Smooth muscle cell of the umbilical artery (primary cell): Measurements from ENCODE around the gene TMEM240. TPM values are rescaled to one million over a fixed set of nuclear protein-coding genes. Genes with fewer than 3 reads are reported as not detected.

Experiments used
- total RNA-seq: library from RNA; depleted of rRNA; stranded (reverse); fragments of >200 nt; gene quantifications from 2 replicates; pipeline ENCODE4 v1.2.3, GENCODE V29; 2014

TMEM240 gene
- total RNA-seq, result 2.4 and 2.9 TPM in 2 replicates

DNA sequence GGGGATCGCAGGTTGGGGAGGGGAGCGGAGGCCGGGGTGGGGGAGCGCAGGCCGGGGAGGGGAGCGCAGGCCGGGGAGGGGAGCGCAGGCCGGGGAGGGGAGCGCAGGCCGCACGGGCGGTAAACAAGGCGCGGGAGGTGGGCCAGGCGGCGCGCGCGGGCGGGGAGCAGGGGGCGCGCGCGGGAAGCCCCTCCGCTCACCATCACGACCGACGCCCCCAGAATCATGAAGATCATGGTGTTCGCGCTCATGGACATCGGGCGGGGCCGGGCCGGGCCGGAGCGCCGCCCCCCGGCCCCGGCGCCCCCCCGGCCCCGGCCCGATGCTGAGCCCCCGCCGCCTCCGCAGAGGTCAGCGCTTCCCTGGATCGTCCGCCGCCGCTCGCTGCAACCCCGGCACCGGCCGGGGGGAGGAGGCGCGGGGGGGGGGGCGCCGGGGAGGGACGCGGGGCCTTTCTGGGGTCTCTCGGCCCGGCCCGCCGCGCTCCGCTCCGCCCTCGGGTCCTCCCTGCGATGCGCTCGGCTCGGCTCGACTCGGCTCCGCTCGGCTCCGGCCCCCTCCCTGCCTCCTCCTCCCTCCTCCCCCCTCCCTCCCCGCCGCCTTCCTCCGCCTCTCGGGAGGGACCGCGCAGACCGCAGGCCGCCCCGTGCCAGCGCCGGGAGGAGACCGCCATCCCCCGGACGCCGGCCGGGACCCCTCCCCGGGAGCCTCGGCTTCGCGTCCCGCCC is at the start of gene TMEM240:
Gene TMEM240 (minus strand): TSS at position 535 of the 728 bp plus-strand sequence. CDS start 278 bp downstream, at position 257.

GRCh38 chr1:1574721-1575537 is 34.5 kb upstream of the TMEM240 start, which contains the start of gene SSU72:
Gene SSU72, minus strand, starts transcription at chr1:1574863. Its CDS starts 306 bp downstream, at chr1:1574557.

GRCh38 chr1:1511533-1512285 is 28.7 kb downstream of the TMEM240 start, which contains the start of gene ATAD3A:
Gene ATAD3A, plus strand, starts transcription at chr1:1512162. Its CDS starts 107 bp downstream, at chr1:1512269.

Other genes starting within 250 kb of the TMEM240 start
- gene ACAP3, start 232.7 kb downstream of the TMEM240 start, total RNA-seq, result 52.6 and 71.8 TPM in 2 replicates
- gene PUSL1, start 232.0 kb downstream of the TMEM240 start, total RNA-seq, result 16.9 and 17.8 TPM in 2 replicates
- 41.9 and 59.4 TPM in 2 replicates for gene INTS11, start 216.0 kb downstream of the TMEM240 start, total RNA-seq
- gene CPTP, start 215.8 kb downstream of the TMEM240 start, total RNA-seq, result 8.0 and 12.5 TPM in 2 replicates
- gene TAS1R3, start 209.3 kb downstream of the TMEM240 start, total RNA-seq, result 0.23 and 0.30 TPM in 2 replicates
- gene DVL1, start 191.2 kb downstream of the TMEM240 start, total RNA-seq, result 65.0 and 105 TPM in 2 replicates
- 172 and 187 TPM in 2 replicates for gene MXRA8, start 182.1 kb downstream of the TMEM240 start, total RNA-seq
- gene AURKAIP1, start 165.4 kb downstream of the TMEM240 start, total RNA-seq, result 52.6 and 85.8 TPM in 2 replicates
- gene CCNL2, start 141.3 kb downstream of the TMEM240 start, total RNA-seq, result 189 and 195 TPM in 2 replicates
- 53.1 and 68.6 TPM in 2 replicates for gene MRPL20, start 133.3 kb downstream of the TMEM240 start, total RNA-seq
- gene ANKRD65, start 119.3 kb downstream of the TMEM240 start, total RNA-seq, result 0.18 and 0.30 TPM in 2 replicates
- gene VWA1, start 104.9 kb downstream of the TMEM240 start, total RNA-seq, result 10.4 and 13.1 TPM in 2 replicates
- gene ATAD3C, start 90.9 kb downstream of the TMEM240 start, total RNA-seq, result 0.09 TPM in 1 of 2 replicates, not detected in the other
- gene ATAD3B, start 68.9 kb downstream of the TMEM240 start, total RNA-seq, result 13.7 and 26.3 TPM in 2 replicates
- gene ATAD3A, start 28.5 kb downstream of the TMEM240 start, total RNA-seq, result 24.1 and 49.1 TPM in 2 replicates
- gene SSU72, start 34.2 kb upstream of the TMEM240 start, total RNA-seq, result 66.5 and 81.4 TPM in 2 replicates
- gene FNDC10, start 59.5 kb upstream of the TMEM240 start, total RNA-seq, result 2.1 and 2.6 TPM in 2 replicates
- gene MIB2, start 74.9 kb upstream of the TMEM240 start, total RNA-seq, result 100 and 129 TPM in 2 replicates
- gene MMP23B, start 91.5 kb upstream of the TMEM240 start, total RNA-seq, result 17.6 and 23.2 TPM in 2 replicates
- gene CDK11B, start 118.4 kb upstream of the TMEM240 start, total RNA-seq, result 5.0 and 9.6 TPM in 2 replicates
- 36.2 and 42.6 TPM in 2 replicates for gene SLC35E2B, start 152.2 kb upstream of the TMEM240 start, total RNA-seq
- gene CDK11A, start 183.7 kb upstream of the TMEM240 start, total RNA-seq, result 8.6 and 23.8 TPM in 2 replicates
- 27.3 and 40.7 TPM in 2 replicates for gene NADK, start 237.8 kb upstream of the TMEM240 start, total RNA-seq